ENCODE measurements around the gene COL16A1. TPM values are rescaled to one million over a fixed set of nuclear protein-coding genes. Genes with fewer than 3 reads are reported as not detected.

The COL16A1 gene
- total and polyA plus RNA-seq, 4 donors, result 0.43 to 3.8 (median 2.3) TPM

- WGBS, result 85% methylated on average over 19 of the region's 19 CpGs
- Histone ChIP-seq H3K4me1 (ENCODE audit: control insufficient read depth in 4 of 4, insufficient read depth in 4 of 4, low read length in 3 of 4) (peaks cover 0 to 9% (median 2%) of the 10 kb centered on the region in 4 donors), H3K9ac (ENCODE audit: low read depth in 1 of 2, low read length in 2 of 2) (no peak overlapping the region), H3K36me3 (ENCODE audit: control insufficient read depth in 4 of 4, insufficient read depth in 3 of 4, low read depth in 1 of 4, low read length in 3 of 4) (no peaks in the 10 kb centered on the region), H3K9me3 (ENCODE audit: control insufficient read depth in 4 of 4, low read length in 3 of 4) (no peaks in the 10 kb centered on the region), H3K4me3 (ENCODE audit: low read depth in 1 of 3, low read length in 3 of 3) (no peak overlapping the region), H3K27me3 (ENCODE audit: control insufficient read depth in 4 of 4, insufficient read depth in 4 of 4, low read length in 3 of 4) (no peaks in the 10 kb centered on the region), H3K27ac (ENCODE audit: low read depth in 1 of 2, low read length in 2 of 2) (no peak overlapping the region)
- TF ChIP-seq RXRA (IDR thresholded peaks at IDR 0.05), result no peak
- TF ChIP-seq HNF4G (IDR thresholded peaks at IDR 0.05), result no peak
- no peak for TF ChIP-seq RAD21 (IDR thresholded peaks at IDR 0.05)
- TF ChIP-seq, protein P1, sequence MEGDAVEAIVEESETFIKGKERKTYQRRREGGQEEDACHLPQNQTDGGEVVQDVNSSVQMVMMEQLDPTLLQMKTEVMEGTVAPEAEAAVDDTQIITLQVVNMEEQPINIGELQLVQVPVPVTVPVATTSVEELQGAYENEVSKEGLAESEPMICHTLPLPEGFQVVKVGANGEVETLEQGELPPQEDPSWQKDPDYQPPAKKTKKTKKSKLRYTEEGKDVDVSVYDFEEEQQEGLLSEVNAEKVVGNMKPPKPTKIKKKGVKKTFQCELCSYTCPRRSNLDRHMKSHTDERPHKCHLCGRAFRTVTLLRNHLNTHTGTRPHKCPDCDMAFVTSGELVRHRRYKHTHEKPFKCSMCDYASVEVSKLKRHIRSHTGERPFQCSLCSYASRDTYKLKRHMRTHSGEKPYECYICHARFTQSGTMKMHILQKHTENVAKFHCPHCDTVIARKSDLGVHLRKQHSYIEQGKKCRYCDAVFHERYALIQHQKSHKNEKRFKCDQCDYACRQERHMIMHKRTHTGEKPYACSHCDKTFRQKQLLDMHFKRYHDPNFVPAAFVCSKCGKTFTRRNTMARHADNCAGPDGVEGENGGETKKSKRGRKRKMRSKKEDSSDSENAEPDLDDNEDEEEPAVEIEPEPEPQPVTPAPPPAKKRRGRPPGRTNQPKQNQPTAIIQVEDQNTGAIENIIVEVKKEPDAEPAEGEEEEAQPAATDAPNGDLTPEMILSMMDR (IDR thresholded peaks at IDR 0.05; ENCODE audit: low read depth, low read length, missing input control), result no peak
- TF ChIP-seq, protein P2, sequence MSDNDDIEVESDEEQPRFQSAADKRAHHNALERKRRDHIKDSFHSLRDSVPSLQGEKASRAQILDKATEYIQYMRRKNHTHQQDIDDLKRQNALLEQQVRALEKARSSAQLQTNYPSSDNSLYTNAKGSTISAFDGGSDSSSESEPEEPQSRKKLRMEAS (IDR thresholded peaks at IDR 0.05), result no peak
- no peak for TF ChIP-seq ZBTB33 (IDR thresholded peaks at IDR 0.05)
- TF ChIP-seq NR2F2 (IDR thresholded peaks at IDR 0.05), result no peak
- no peak for TF ChIP-seq YY1 (IDR thresholded peaks at IDR 0.05)
- TF ChIP-seq FOXA1 (IDR thresholded peaks at IDR 0.05), result no peak
- no peak for TF ChIP-seq HNF4A (conservative IDR thresholded peaks at IDR 0.05)
- DNase-seq (ENCODE audit: low spot score), result no peak
These were observed 36.6 kb downstream of the COL16A1 start for GRCh38 chr1:31667065-31667785.

DNA sequence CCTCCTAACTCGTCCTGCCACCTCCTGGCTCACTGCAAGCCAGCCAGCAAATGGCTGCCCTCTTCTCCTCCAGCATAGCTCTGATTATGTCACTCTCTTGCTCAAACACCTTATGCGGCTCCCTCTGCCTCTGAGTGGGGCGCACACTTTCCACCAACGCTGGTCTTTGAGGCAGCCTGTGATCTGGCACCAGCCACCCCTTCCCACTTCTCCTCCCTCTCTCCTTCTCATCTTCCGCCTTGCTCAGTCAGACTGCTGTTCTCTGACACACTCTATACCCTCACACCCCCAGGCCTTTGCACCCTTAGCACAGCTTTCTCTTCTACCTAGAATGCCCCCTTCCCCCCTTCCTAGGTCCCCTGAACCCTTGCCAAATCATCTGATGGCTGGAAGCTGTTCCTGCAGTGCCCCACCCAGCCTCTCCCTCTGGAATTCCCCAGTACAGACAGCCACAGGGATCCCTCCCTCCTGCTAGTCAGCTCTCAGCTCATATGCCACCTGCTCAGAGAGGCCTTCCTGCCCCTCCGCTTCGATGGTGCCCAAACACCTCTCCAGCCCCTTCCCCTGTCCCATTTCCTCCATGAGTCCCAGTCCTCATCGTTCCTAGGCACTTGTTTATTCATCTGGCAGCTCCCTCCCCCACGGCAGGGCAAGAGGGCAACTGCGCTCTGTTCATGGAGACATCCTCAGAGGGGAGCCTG is 37.4 kb downstream of the COL16A1 start:
- no peaks in the 10 kb centered on the region for H3K9me3 ChIP-seq (ENCODE audit: control insufficient read depth in 4 of 4, low read length in 3 of 4)
- H3K27me3 ChIP-seq (ENCODE audit: control insufficient read depth in 4 of 4, insufficient read depth in 4 of 4, low read length in 3 of 4), result no peaks in the 10 kb centered on the region
- 67% methylated on average over 10 of the region's 10 CpGs for WGBS
- peaks cover 0 to 9% (median 2%) of the 10 kb centered on the region in 4 donors for H3K4me1 ChIP-seq (ENCODE audit: control insufficient read depth in 4 of 4, insufficient read depth in 4 of 4, low read length in 3 of 4)
- no peak overlapping the region for H3K9ac ChIP-seq (ENCODE audit: low read depth in 1 of 2, low read length in 2 of 2)
- H3K4me3 ChIP-seq (ENCODE audit: low read depth in 1 of 3, low read length in 3 of 3), result no peak overlapping the region
- no peaks in the 10 kb centered on the region for H3K36me3 ChIP-seq (ENCODE audit: control insufficient read depth in 4 of 4, insufficient read depth in 3 of 4, low read depth in 1 of 4, low read length in 3 of 4)
- H3K27ac ChIP-seq (ENCODE audit: low read depth in 1 of 2, low read length in 2 of 2), result no peak overlapping the region
- TF ChIP-seq FOXA2 (IDR thresholded peaks at IDR 0.05) (no peak), ZBTB33 (IDR thresholded peaks at IDR 0.05) (no peak), EGR1 (IDR thresholded peaks at IDR 0.05; ENCODE audit: low read depth in 2 of 2) (no peak), REST (IDR thresholded peaks at IDR 0.05) (no peak), NR2F2 (IDR thresholded peaks at IDR 0.05) (no peak)
- TF ChIP-seq, protein P2 (IDR thresholded peaks at IDR 0.05), result no peak
- DNase-seq (ENCODE audit: low spot score), result no peak

Measured in liver (tissue), 9 donors.